GM12878 (cell line): ENCODE measurements around the gene DIS3L2. TPM values are rescaled to one million over a fixed set of nuclear protein-coding genes. Genes with fewer than 3 reads are reported as not detected.

Experiments used
- ATAC-seq: fragments of 200-7000 bp; cut with Tn5 transposase; 3 replicates; pipeline ENCODE4 v1.9.1; 2020; ENCODE audit warnings: mild to moderate bottlenecking, moderate library complexity
- BruUV-seq: library from RNA; stranded (reverse); fragments of 400-500 nt; replicated peaks from 2 replicates; lab custom pipeline; 2021; lab: Mats Ljungman, UMichigan
- CTCF ChIA-PET: fragments of 300-600 bp; sonication (Branson Sonifier 250); formaldehyde crosslinking; extraction: SDS; loops from one replicate; lab custom pipeline; 2021; ENCODE audit warnings: inconsistent platforms; lab: Yijun Ruan, JAX
- POLR2A ChIA-PET: fragments of 350-600 bp; formaldehyde crosslinking; extraction: SDS; loops from one replicate; lab custom pipeline; 2021; ENCODE audit warnings: inconsistent platforms; lab: Charles Lee
- RAD21 ChIA-PET: fragments of 300-600 bp; sonication (Branson Sonifier 250); formaldehyde crosslinking; loops from one replicate; lab custom pipeline; 2023; ENCODE audit warnings: antibody characterized with exemption; ENCODE audit not compliant: unreplicated experiment; lab: Charles Lee
- SMC1A ChIA-PET: fragments of 300-600 bp; sonication (Branson Sonifier 250); formaldehyde crosslinking; loops from one replicate; lab custom pipeline; 2023; ENCODE audit not compliant: unreplicated experiment, uncharacterized antibody; lab: Charles Lee
- DNase-seq: peaks from one replicate; pipeline ENCODE4 v3.0.0-alpha.2; 2011; ENCODE audit warnings: low read depth, low spot score
- FAIRE-seq: peaks from 3 replicates; lab custom pipeline; 2011; peaks lifted over from hg19 to GRCh38; lab: Jason Lieb, UNC
- H2AFZ ChIP-seq: 2 replicates; pipeline ENCODE4 v1.6.0; 2011; ENCODE audit warnings: low read depth, low read length, control low read depth; ENCODE audit not compliant: control insufficient read depth
- H3K27ac ChIP-seq: 2 replicates; pipeline ENCODE4 v1.5.1; 2011; ENCODE audit warnings: control low read depth; ENCODE audit not compliant: control insufficient read depth, insufficient read depth
- H3K27me3 ChIP-seq, 2 experiments: replicated peaks in 1 of 2; 2 replicates each; pipeline versions ENCODE4 v1.6.0 to v1.6.1; 2011; ENCODE audit warnings: low read length in 1 of 2; ENCODE audit not compliant: control insufficient read depth in 2 of 2, insufficient read depth in 2 of 2
- H3K36me3 ChIP-seq, 2 experiments: 2 replicates each; pipeline ENCODE4 v1.5.1; 2011; ENCODE audit warnings: low read length in 1 of 2; ENCODE audit not compliant: control insufficient read depth in 2 of 2, insufficient read depth in 2 of 2
- H3K4me1 ChIP-seq: 2 replicates; pipeline ENCODE4 v1.6.1; 2011; ENCODE audit warnings: mild to moderate bottlenecking, low read length, moderate library complexity, mixed read lengths; ENCODE audit not compliant: control insufficient read depth, insufficient read depth
- H3K4me2 ChIP-seq: 2 replicates; pipeline ENCODE4 v1.6.0; 2011; ENCODE audit warnings: control low read depth; ENCODE audit not compliant: control insufficient read depth, insufficient read depth
- H3K4me3 ChIP-seq: fragments of 200-600 bp; sonication (generic); 2 replicates; pipeline ENCODE4 v1.5.1; 2016
- H3K79me2 ChIP-seq: 2 replicates; pipeline ENCODE4 v1.6.0; 2011; ENCODE audit warnings: low read length; ENCODE audit not compliant: control insufficient read depth, insufficient read depth
- H3K9ac ChIP-seq: 2 replicates; pipeline ENCODE4 v1.8.0; 2011; ENCODE audit warnings: low read length, control low read depth, mixed read lengths; ENCODE audit not compliant: control insufficient read depth, insufficient read depth
- H3K9me3 ChIP-seq: replicated peaks from 3 replicates; pipeline ENCODE4 v1.5.1; 2011; ENCODE audit warnings: mild to moderate bottlenecking, low read length; ENCODE audit not compliant: control insufficient read depth, insufficient read depth
- H4K20me1 ChIP-seq: 2 replicates; pipeline ENCODE4 v1.6.0; 2011; ENCODE audit not compliant: control insufficient read depth, insufficient read depth
- ATF7 ChIP-seq: fragments of 450-650 bp; IDR thresholded peaks from 2 replicates; pipeline ENCODE4 v1.6.1; 2016; ENCODE audit warnings: low read depth, mild to moderate bottlenecking
- BRCA1 ChIP-seq: IDR thresholded peaks from 2 replicates; pipeline ENCODE4 v1.6.1; 2011; ENCODE audit warnings: low read depth, low read length, improper control_type of control experiment
- CBX5 ChIP-seq: sonication (generic); IDR thresholded peaks from 2 replicates; pipeline ENCODE4 v1.6.1; 2016; ENCODE audit warnings: low read depth, moderate library complexity, mild to moderate bottlenecking, inconsistent platforms
- CREB1 ChIP-seq: IDR thresholded peaks from 2 replicates; pipeline ENCODE4 v1.6.1; 2012; ENCODE audit warnings: low read depth, mild to moderate bottlenecking, inconsistent platforms
- FOXM1 ChIP-seq: IDR thresholded peaks from 2 replicates; pipeline ENCODE4 v1.6.1; 2012; ENCODE audit warnings: low read depth, mild to moderate bottlenecking, inconsistent platforms, low read length, moderate library complexity
- MLLT1 ChIP-seq: fragments of 450-650 bp; IDR thresholded peaks from 2 replicates; pipeline ENCODE4 v1.6.1; 2016; ENCODE audit warnings: mild to moderate bottlenecking
- MTA2 ChIP-seq: fragments of 450-650 bp; IDR thresholded peaks from 2 replicates; pipeline ENCODE4 v1.6.1; 2016; ENCODE audit warnings: low read depth, mild to moderate bottlenecking, moderate library complexity
- MXI1 ChIP-seq: fragments of 150-350 bp; IDR thresholded peaks from 2 replicates; pipeline ENCODE4 v1.6.1; 2011; ENCODE audit warnings: low read depth, mild to moderate bottlenecking, inconsistent platforms, low read length, improper control_type of control experiment
- NR2C2 ChIP-seq: IDR thresholded peaks from 2 replicates; pipeline ENCODE4 v1.6.1; 2011; ENCODE audit warnings: borderline replicate concordance, low read depth; ENCODE audit not compliant: control insufficient read depth, insufficient read length
- SMARCA5 ChIP-seq: fragments of 450-650 bp; IDR thresholded peaks from 2 replicates; pipeline ENCODE4 v1.6.1; 2017; ENCODE audit warnings: mild to moderate bottlenecking
- STAT3 ChIP-seq: IDR thresholded peaks from 2 replicates; pipeline ENCODE4 v1.6.1; 2011; ENCODE audit warnings: low read depth, low read length, improper control_type of control experiment
- ZBTB4 ChIP-seq: fragments of 450-650 bp; formaldehyde crosslinking; IDR thresholded peaks from 2 replicates; pipeline ENCODE4 v1.4.0; 2022; ENCODE audit warnings: mild to moderate bottlenecking, moderate library complexity
- ZNF207 ChIP-seq: fragments of 450-650 bp; IDR thresholded peaks from 2 replicates; pipeline ENCODE4 v1.6.1; 2014; ENCODE audit warnings: antibody characterized with exemption, mild to moderate bottlenecking, borderline replicate concordance
- WGBS: methylation state at CpG from one replicate; pipeline ENCODE4 v1.1.6; 2016; ENCODE audit warnings: low lambda C conversion rate; ENCODE audit not compliant: insufficient replicate concordance, insufficient coverage; ENCODE audit errors: missing lambda C conversion rate; 5-methylcytosine and 5-hydroxymethylcytosine counted together
- in situ Hi-C: fragments of 300-500 bp; cut with MboI; formaldehyde crosslinking; loops from 9 replicates; pipeline ENCODE4 v1.14.3; 2018; ENCODE audit warnings: mixed read lengths
- intact Hi-C: fragments of 100-400 bp; cut with micrococcal nuclease; formaldehyde crosslinking; loops from one replicate; pipeline ENCODE4 v1.14.2; 2022; ENCODE audit not compliant: unreplicated experiment
- polyA plus RNA-seq, 11 experiments: library from polyadenylated mRNA; depleted of rRNA in 4 of 11; unstranded in 6 of 11; stranded (reverse) in 5 of 11; fragments of >200 nt; fragmentation: Nextera tagmentation in 4 of 11; fragmentation: Illumina TruSeq in 1 of 11; extraction: Ambion mirVana in 4 of 11; extraction: Trizol in 1 of 11; gene quantifications; 1 replicate in 1 of 11; 2 replicates in 10 of 11; pipeline versions ENCODE4 v1.2.1 to v1.2.3, GENCODE V29; 2011 to 2016; ENCODE audit warnings: inconsistent platforms in 2 of 11, missing spikeins in 2 of 11, low read depth in 1 of 11
- total RNA-seq, 4 experiments: library from RNA; depleted of rRNA in 3 of 4; stranded (reverse); fragments of >200 nt in 3 of 4; fragmentation: Illumina TruSeq in 1 of 4; extraction: Trizol in 1 of 4; gene quantifications; 2 replicates each; pipeline versions ENCODE4 v1.2.1 to v1.2.3, GENCODE V29; 2013 to 2021

DIS3L2 gene
- total and polyA plus RNA-seq, 10 of the 15 experiments (the other 5 are each of a cell fraction or from before 2014, with no cell fraction given): 3.5 to 27.1 (median 16.0) TPM

GRCh38 chr2:232304236-232304635, 342.7 kb downstream of the DIS3L2 start:
- no peak for TF ChIP-seq MLLT1
- TF ChIP-seq NR2C2: no peak
- no peak for TF ChIP-seq ZBTB4 (CRISPR knock-in tag)
- no peak for TF ChIP-seq CREB1
- no peak for TF ChIP-seq SMARCA5
- no peak for TF ChIP-seq ATF7
- TF ChIP-seq CBX5: no peak
- TF ChIP-seq FOXM1: no peak
- no peak for TF ChIP-seq STAT3
- TF ChIP-seq BRCA1: no peak
- TF ChIP-seq MTA2: no peak
- TF ChIP-seq ZNF207: no peak
- no peak for TF ChIP-seq MXI1
- Histone ChIP-seq H3K9ac (no peak overlapping the region), H3K4me2 (no peak overlapping the region), H3K9me3 (no peaks in the 10 kb centered on the region), H3K4me3 (no peak overlapping the region), H4K20me1 (no peaks in the 10 kb centered on the region), H3K79me2 (no peaks in the 10 kb centered on the region), H3K36me3 (no peaks in the 10 kb centered on the region; a peak in 4 of 4 replicates), H3K27ac (no peak overlapping the region), H2AFZ (no peak overlapping the region), H3K4me1 (no peaks in the 10 kb centered on the region), H3K27me3 (no peaks in the 10 kb centered on the region)
- POLR2A ChIA-PET: no interaction called here
- intact Hi-C loops: no loop called here
- in situ Hi-C loops: no loop called here
- no peak for ATAC-seq
- CTCF ChIA-PET: no interaction called here
- 81% methylated on average over 6 of the region's 6 CpGs for WGBS
- RAD21 ChIA-PET: no interaction called here
- DNase-seq: no peak
- SMC1A ChIA-PET: no interaction called here
- no peak for FAIRE-seq
- BruUV-seq: TSS peak; percentile 49
